ENCODE results near the gene STK10. TPM values are rescaled to one million over a fixed set of nuclear protein-coding genes. Genes with fewer than 3 reads are reported as not detected.
A peak's percentile ranks its signal among the peaks of the same experiment; 100 is the strongest.
"Not testable (repeated sequence)": the region's sequence is repeated elsewhere in the genome, so short reads cannot be mapped to it uniquely, and the experiment has no call there.

Gene STK10
- total RNA-seq, 1 experiment from 2014 or later: 25.7 TPM

DNA sequence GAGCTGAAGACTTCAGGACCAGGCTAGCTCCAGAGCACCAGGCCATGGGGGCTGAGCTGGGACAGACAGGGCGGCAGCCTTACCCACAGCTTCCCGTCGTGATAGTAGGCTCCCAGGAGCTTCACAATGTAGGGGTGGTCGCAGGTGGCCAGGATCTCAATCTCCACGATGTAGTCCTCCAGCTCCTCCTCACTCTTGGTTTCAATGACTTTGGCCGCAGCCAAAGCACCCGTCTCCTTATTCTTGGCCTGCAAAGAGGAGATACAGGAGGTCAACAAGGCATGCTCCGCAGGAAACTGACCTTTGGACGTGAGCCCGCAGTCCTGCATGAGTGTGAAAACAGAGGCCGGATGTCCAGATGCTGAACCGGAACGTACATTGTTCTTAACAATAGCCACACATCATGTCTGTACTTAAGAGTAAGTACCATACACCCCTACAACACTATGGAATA lies 31.5 kb downstream of the STK10 start:
- ChIA-PET POLR2A (ENCODE audit: unreplicated experiment) (no interaction called here), CTCF (no interaction called here)
- ATAC-seq (no peak), DNase-seq (no peak)
- Histone ChIP-seq H2AFZ (ENCODE audit: low read length) (no peak overlapping the region), H4K20me1 (ENCODE audit: low read length) (no peaks in the 10 kb centered on the region), H3F3A (ENCODE audit: low read length, unreplicated experiment) (no peaks in the 10 kb centered on the region), H3K9me2 (replicated peaks; ENCODE audit: low read length) (no peaks in the 10 kb centered on the region), H3K4me1 (ENCODE audit: insufficient read depth, low read length) (no peaks in the 10 kb centered on the region), H3K27ac (ENCODE audit: low read length) (no peak overlapping the region), H3K4me3 (ENCODE audit: low read length) (no peak overlapping the region), H3K9ac (ENCODE audit: low read length) (no peak overlapping the region), H3K9me3 (ENCODE audit: low read length) (no peaks in the 10 kb centered on the region), H3K36me3 (ENCODE audit: low read depth, low read length) (peaks cover 7% of the 10 kb centered on the region), H3K79me2 (ENCODE audit: low read length) (0 out of 2 replicates have a peak, but pooled peaks cover 3% of the 10 kb centered on the region), H3K4me2 (ENCODE audit: low read length) (no peak overlapping the region), H3K27me3 (ENCODE audit: low read length) (no peaks in the 10 kb centered on the region)
- intact Hi-C loops (cut with micrococcal nuclease): no loop called here
- TF ChIP-seq, protein P1, sequence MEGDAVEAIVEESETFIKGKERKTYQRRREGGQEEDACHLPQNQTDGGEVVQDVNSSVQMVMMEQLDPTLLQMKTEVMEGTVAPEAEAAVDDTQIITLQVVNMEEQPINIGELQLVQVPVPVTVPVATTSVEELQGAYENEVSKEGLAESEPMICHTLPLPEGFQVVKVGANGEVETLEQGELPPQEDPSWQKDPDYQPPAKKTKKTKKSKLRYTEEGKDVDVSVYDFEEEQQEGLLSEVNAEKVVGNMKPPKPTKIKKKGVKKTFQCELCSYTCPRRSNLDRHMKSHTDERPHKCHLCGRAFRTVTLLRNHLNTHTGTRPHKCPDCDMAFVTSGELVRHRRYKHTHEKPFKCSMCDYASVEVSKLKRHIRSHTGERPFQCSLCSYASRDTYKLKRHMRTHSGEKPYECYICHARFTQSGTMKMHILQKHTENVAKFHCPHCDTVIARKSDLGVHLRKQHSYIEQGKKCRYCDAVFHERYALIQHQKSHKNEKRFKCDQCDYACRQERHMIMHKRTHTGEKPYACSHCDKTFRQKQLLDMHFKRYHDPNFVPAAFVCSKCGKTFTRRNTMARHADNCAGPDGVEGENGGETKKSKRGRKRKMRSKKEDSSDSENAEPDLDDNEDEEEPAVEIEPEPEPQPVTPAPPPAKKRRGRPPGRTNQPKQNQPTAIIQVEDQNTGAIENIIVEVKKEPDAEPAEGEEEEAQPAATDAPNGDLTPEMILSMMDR (conservative IDR thresholded peaks at IDR 0.05; ENCODE audit: low read depth, low read length): no peak
- TF ChIP-seq EZH2phosphoT487 (IDR thresholded peaks at IDR 0.05; ENCODE audit: borderline replicate concordance, low read length) (no peak), EZH2 (IDR thresholded peaks at IDR 0.05; ENCODE audit: low read length, unreplicated experiment) (no peak)
- BruUV-seq (replicated peaks): no TSS peak

DNA sequence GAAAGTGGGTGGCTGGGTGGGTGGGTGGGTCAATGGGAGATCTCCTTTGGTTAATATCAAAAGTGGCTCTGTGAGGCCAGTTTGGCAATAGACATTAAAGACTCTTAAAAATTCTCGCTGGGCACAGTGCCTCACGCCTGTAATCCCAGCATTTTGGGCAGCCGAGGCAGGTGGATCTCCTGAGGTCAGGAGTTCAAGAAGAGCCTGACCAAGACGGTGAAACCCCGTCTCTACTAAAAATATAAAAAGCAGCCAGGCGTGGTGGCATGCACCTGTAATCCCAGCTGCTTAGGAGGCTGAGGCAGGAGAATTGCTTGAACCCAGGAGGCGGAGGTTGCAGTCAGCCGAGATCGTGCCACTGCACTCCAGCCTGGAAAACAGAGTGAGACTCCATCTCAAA lies 32.9 kb downstream of the STK10 start:
- H3K79me2 ChIP-seq (ENCODE audit: low read length); H3K27me3 ChIP-seq (ENCODE audit: low read length); H3K9me2 ChIP-seq (replicated peaks; ENCODE audit: low read length); CTCF ChIA-PET; H3K36me3 ChIP-seq (ENCODE audit: low read depth, low read length); H3F3A ChIP-seq (ENCODE audit: low read length, unreplicated experiment); H3K27ac ChIP-seq (ENCODE audit: low read length); H3K4me2 ChIP-seq (ENCODE audit: low read length); intact Hi-C loops (cut with micrococcal nuclease); H2AFZ ChIP-seq (ENCODE audit: low read length); POLR2A ChIA-PET (ENCODE audit: unreplicated experiment); DNase-seq; H4K20me1 ChIP-seq (ENCODE audit: low read length); H3K9me3 ChIP-seq (ENCODE audit: low read length); H3K9ac ChIP-seq (ENCODE audit: low read length); ATAC-seq; H3K4me3 ChIP-seq (ENCODE audit: low read length); BruUV-seq (replicated peaks); H3K4me1 ChIP-seq (ENCODE audit: insufficient read depth, low read length): not testable (repeated sequence)

DNA sequence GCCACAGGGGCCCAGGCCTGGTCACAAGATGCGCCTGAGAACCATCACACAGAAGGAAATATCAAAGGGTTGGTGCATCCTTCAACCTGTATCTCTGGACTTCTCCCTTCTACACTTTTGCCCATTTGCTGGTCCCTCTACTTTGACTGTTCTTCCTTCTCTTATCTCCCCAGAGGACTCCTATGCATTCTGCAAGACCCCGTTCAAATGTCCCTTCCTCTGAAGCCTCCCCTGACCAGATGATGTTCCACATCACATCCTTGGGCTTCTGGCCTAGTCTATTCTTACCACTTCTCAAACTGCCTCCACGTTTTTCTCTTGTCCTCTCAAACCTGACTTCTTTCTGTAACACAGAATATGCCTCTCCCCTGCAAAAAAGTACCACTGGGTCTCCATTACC lies 34.3 kb downstream of the STK10 start:
- no peaks in the 10 kb centered on the region for H3K27me3 ChIP-seq (ENCODE audit: low read length)
- H4K20me1 ChIP-seq (ENCODE audit: low read length): no peaks in the 10 kb centered on the region
- H3K9ac ChIP-seq (ENCODE audit: low read length): no peak overlapping the region
- H2AFZ ChIP-seq (ENCODE audit: low read length): no peak overlapping the region
- POLR2A ChIA-PET (ENCODE audit: unreplicated experiment): no interaction called here
- no peaks in the 10 kb centered on the region for H3K9me3 ChIP-seq (ENCODE audit: low read length)
- BruUV-seq (replicated peaks): TSS peak; percentile 15
- H3K36me3 ChIP-seq (ENCODE audit: low read depth, low read length): peaks cover 7% of the 10 kb centered on the region
- no peak overlapping the region for H3K4me2 ChIP-seq (ENCODE audit: low read length)
- no peaks in the 10 kb centered on the region for H3K9me2 ChIP-seq (replicated peaks; ENCODE audit: low read length)
- no peak overlapping the region for H3K27ac ChIP-seq (ENCODE audit: low read length)
- CTCF ChIA-PET: no interaction called here
- H3K4me1 ChIP-seq (ENCODE audit: insufficient read depth, low read length): no peaks in the 10 kb centered on the region
- no peak for ATAC-seq
- TF ChIP-seq, protein P1 (conservative IDR thresholded peaks at IDR 0.05; ENCODE audit: low read depth, low read length): no peak
- TF ChIP-seq EZH2phosphoT487 (IDR thresholded peaks at IDR 0.05; ENCODE audit: borderline replicate concordance, low read length) (no peak), EZH2 (IDR thresholded peaks at IDR 0.05; ENCODE audit: low read length, unreplicated experiment) (no peak)
- no peaks in the 10 kb centered on the region for H3F3A ChIP-seq (ENCODE audit: low read length, unreplicated experiment)
- intact Hi-C loops (cut with micrococcal nuclease): no loop called here
- no peak overlapping the region for H3K4me3 ChIP-seq (ENCODE audit: low read length)
- no peaks in the 10 kb centered on the region for H3K79me2 ChIP-seq (ENCODE audit: low read length)
- no peak for DNase-seq

Data from PC-3 (cell line).